Astrocyte (in vitro differentiated cells and primary cell): Measurements from ENCODE around the gene ECT2. TPM values are rescaled to one million over a fixed set of nuclear protein-coding genes. Genes with fewer than 3 reads are reported as not detected.

Experiments
- DNase-seq: peaks from one replicate; pipeline ENCODE4 v3.0.0-alpha.2; 2010; ENCODE audit warnings: low read depth
- FAIRE-seq: peaks from 2 replicates; lab custom pipeline; 2011; peaks lifted over from hg19 to GRCh38; lab: Jason Lieb, UNC
- H2AFZ ChIP-seq: 2 replicates; pipeline ENCODE4 v1.6.0; 2012; ENCODE audit warnings: low read depth, low read length, inconsistent platforms
- H3K27ac ChIP-seq: 2 replicates; pipeline ENCODE4 v1.5.1; 2011; ENCODE audit warnings: low read depth, low read length, inconsistent platforms
- H3K27me3 ChIP-seq: 2 replicates; pipeline ENCODE4 v1.6.0; 2011; ENCODE audit warnings: low read length, inconsistent platforms; ENCODE audit not compliant: insufficient read depth
- H3K36me3 ChIP-seq: 2 replicates; pipeline ENCODE4 v1.5.1; 2011; ENCODE audit warnings: low read length, inconsistent platforms; ENCODE audit not compliant: insufficient read depth
- H3K4me1 ChIP-seq: 2 replicates; pipeline ENCODE4 v1.5.1; 2011; ENCODE audit warnings: low read length, inconsistent platforms; ENCODE audit not compliant: insufficient read depth
- H3K4me2 ChIP-seq: 2 replicates; pipeline ENCODE4 v1.6.0; 2012; ENCODE audit warnings: low read length, inconsistent platforms
- H3K4me3 ChIP-seq: 2 replicates; pipeline ENCODE4 v1.5.1; 2011; ENCODE audit warnings: low read depth, mild to moderate bottlenecking, low read length, inconsistent platforms; ENCODE audit not compliant: insufficient read depth
- H3K79me2 ChIP-seq: 2 replicates; pipeline ENCODE4 v1.6.0; 2012; ENCODE audit warnings: mild to moderate bottlenecking, low read length, inconsistent platforms; ENCODE audit not compliant: insufficient read depth
- H3K9ac ChIP-seq: 2 replicates; pipeline ENCODE4 v1.6.0; 2012; ENCODE audit warnings: mild to moderate bottlenecking, low read length, inconsistent platforms
- H3K9me3 ChIP-seq: 2 replicates; pipeline ENCODE4 v1.5.1; 2012; ENCODE audit warnings: low read depth, mild to moderate bottlenecking, low read length, inconsistent platforms; ENCODE audit not compliant: insufficient read depth
- H4K20me1 ChIP-seq: 2 replicates; pipeline ENCODE4 v1.6.0; 2012; ENCODE audit warnings: low read length, inconsistent platforms; ENCODE audit not compliant: insufficient read depth
- H3K27ac Mint-ChIP-seq: one replicate; pipeline ENCODE4 v1.8.0; 2021; ENCODE audit warnings: mild to moderate bottlenecking, mixed read lengths; ENCODE audit not compliant: unreplicated experiment
- H3K27me3 Mint-ChIP-seq: one replicate; pipeline ENCODE4 v1.8.0; 2021; ENCODE audit warnings: low read depth, mixed read lengths; ENCODE audit not compliant: unreplicated experiment
- H3K36me3 Mint-ChIP-seq: one replicate; pipeline ENCODE4 v1.8.0; 2021; ENCODE audit warnings: low read depth, mixed read lengths; ENCODE audit not compliant: unreplicated experiment
- H3K4me1 Mint-ChIP-seq: one replicate; pipeline ENCODE4 v1.8.0; 2021; ENCODE audit warnings: low read depth, mixed read lengths; ENCODE audit not compliant: unreplicated experiment
- H3K4me3 Mint-ChIP-seq: one replicate; pipeline ENCODE4 v1.8.0; 2021; ENCODE audit warnings: mild to moderate bottlenecking, moderate library complexity, mixed read lengths; ENCODE audit not compliant: unreplicated experiment
- H3K9me3 Mint-ChIP-seq: one replicate; pipeline ENCODE4 v1.8.0; 2021; ENCODE audit warnings: mild to moderate bottlenecking, mixed read lengths; ENCODE audit not compliant: unreplicated experiment
- CTCF ChIP-seq: IDR thresholded peaks from 2 replicates; pipeline ENCODE4 v1.5.1; 2011; ENCODE audit warnings: low read depth, mild to moderate bottlenecking, inconsistent platforms, low read length, moderate library complexity; ENCODE audit not compliant: insufficient read depth
- EZH2 ChIP-seq: IDR thresholded peaks from 2 replicates; pipeline ENCODE4 v1.6.1; 2012; ENCODE audit warnings: mild to moderate bottlenecking, low read length, inconsistent platforms; ENCODE audit not compliant: insufficient read depth
- total RNA-seq: library from RNA; stranded (reverse); gene quantifications from 2 replicates; pipeline ENCODE4 v1.2.1, GENCODE V29; 2021

ECT2 gene
- total RNA-seq, 1 donor from 2014 or later = 16.4 TPM

- Histone ChIP-seq H3K4me3 (no peak overlapping the region), H2AFZ (no peak overlapping the region), H3K4me2 (no peak overlapping the region), H3K4me1 (no peaks in the 10 kb centered on the region), H3K27me3 (no peaks in the 10 kb centered on the region), H3K9me3 (no peaks in the 10 kb centered on the region), H3K36me3 (peaks cover 52% of the 10 kb centered on the region), H3K9ac (no peak overlapping the region), H3K27ac (no peak overlapping the region), H3K79me2 (peaks cover 3% of the 10 kb centered on the region), H4K20me1 (no peaks in the 10 kb centered on the region)
- Mint-ChIP-seq H3K4me1 (no peaks in the 10 kb centered on the region), H3K4me3 (no peak overlapping the region), H3K27ac (no peak overlapping the region), H3K27me3 (no peaks in the 10 kb centered on the region), H3K9me3 (no peaks in the 10 kb centered on the region), H3K36me3 (peaks cover 5% of the 10 kb centered on the region)
- DNase-seq (no peak), FAIRE-seq (no peak)
- TF ChIP-seq EZH2 (no peak), CTCF (no peak)
Measured at GRCh38 chr3:172766241-172766640, 15.7 kb downstream of the ECT2 start.

- H3K27ac Mint-ChIP-seq = no peak overlapping the region
- TF ChIP-seq CTCF (no peak), EZH2 (no peak)
- Histone ChIP-seq H3K4me1 (no peaks in the 10 kb centered on the region), H4K20me1 (no peaks in the 10 kb centered on the region), H3K36me3 (peaks cover 53% of the 10 kb centered on the region), H2AFZ (no peak overlapping the region), H3K79me2 (peaks cover 5% of the 10 kb centered on the region), H3K4me2 (no peak overlapping the region), H3K9ac (no peak overlapping the region), H3K9me3 (no peaks in the 10 kb centered on the region), H3K27ac (no peak overlapping the region), H3K27me3 (no peaks in the 10 kb centered on the region), H3K4me3 (no peak overlapping the region)
- peaks cover 5% of the 10 kb centered on the region for H3K36me3 Mint-ChIP-seq
- no peak overlapping the region for H3K4me3 Mint-ChIP-seq
- no peaks in the 10 kb centered on the region for H3K4me1 Mint-ChIP-seq
- FAIRE-seq (peak; percentile 32), DNase-seq (no peak)
- no peaks in the 10 kb centered on the region for H3K27me3 Mint-ChIP-seq
- no peaks in the 10 kb centered on the region for H3K9me3 Mint-ChIP-seq
Measured at GRCh38 chr3:172766718-172767405, 16.3 kb downstream of the ECT2 start.

GRCh38 chr3:172770382-172770781 is 19.9 kb downstream of the ECT2 start:
- Histone ChIP-seq H3K9me3 (no peaks in the 10 kb centered on the region), H3K36me3 (peaks cover 34% of the 10 kb centered on the region), H4K20me1 (no peaks in the 10 kb centered on the region), H3K4me2 (no peak overlapping the region), H3K79me2 (peaks cover 5% of the 10 kb centered on the region), H2AFZ (no peak overlapping the region), H3K4me3 (no peak overlapping the region), H3K27ac (no peak overlapping the region), H3K27me3 (no peaks in the 10 kb centered on the region), H3K4me1 (no peaks in the 10 kb centered on the region), H3K9ac (no peak overlapping the region)
- no peak overlapping the region for H3K27ac Mint-ChIP-seq
- FAIRE-seq (no peak), DNase-seq (no peak)
- H3K9me3 Mint-ChIP-seq = no peaks in the 10 kb centered on the region
- TF ChIP-seq CTCF (no peak), EZH2 (no peak)
- H3K4me1 Mint-ChIP-seq = no peaks in the 10 kb centered on the region
- no peaks in the 10 kb centered on the region for H3K27me3 Mint-ChIP-seq
- H3K4me3 Mint-ChIP-seq = no peak overlapping the region
- peaks cover 4% of the 10 kb centered on the region for H3K36me3 Mint-ChIP-seq
